Fibroblast of skin of right quadriceps (primary cell): Measurements from ENCODE around the gene DIP2B.
"Not testable (repeated sequence)": the region's sequence is repeated elsewhere in the genome, so short reads cannot be mapped to it uniquely, and the experiment has no call there.

Experiments
- DNase-seq: peaks from one replicate; pipeline ENCODE4 v3.0.0-alpha.2; 2013

The DIP2B gene

DNA sequence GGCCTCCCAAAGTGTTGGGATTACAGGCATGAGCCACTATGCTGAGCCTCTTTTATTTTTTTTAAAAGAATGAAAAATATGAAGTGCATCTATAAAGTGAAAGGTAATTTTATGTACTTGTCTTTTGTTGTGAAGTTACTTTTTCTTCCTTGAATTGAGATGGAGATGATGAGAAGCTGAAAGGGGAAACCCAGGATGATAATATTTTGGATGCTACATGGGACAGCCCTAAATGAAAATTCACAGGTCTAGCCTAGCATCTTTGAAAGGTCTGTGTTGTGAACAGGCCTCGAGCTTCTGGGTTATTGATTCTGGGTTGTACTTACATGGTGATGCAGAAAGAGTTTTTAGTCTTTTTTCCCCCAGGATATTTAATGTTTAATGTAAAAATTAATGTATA is 14.6 kb downstream of the DIP2B start:
- no peak for DNase-seq

DNA sequence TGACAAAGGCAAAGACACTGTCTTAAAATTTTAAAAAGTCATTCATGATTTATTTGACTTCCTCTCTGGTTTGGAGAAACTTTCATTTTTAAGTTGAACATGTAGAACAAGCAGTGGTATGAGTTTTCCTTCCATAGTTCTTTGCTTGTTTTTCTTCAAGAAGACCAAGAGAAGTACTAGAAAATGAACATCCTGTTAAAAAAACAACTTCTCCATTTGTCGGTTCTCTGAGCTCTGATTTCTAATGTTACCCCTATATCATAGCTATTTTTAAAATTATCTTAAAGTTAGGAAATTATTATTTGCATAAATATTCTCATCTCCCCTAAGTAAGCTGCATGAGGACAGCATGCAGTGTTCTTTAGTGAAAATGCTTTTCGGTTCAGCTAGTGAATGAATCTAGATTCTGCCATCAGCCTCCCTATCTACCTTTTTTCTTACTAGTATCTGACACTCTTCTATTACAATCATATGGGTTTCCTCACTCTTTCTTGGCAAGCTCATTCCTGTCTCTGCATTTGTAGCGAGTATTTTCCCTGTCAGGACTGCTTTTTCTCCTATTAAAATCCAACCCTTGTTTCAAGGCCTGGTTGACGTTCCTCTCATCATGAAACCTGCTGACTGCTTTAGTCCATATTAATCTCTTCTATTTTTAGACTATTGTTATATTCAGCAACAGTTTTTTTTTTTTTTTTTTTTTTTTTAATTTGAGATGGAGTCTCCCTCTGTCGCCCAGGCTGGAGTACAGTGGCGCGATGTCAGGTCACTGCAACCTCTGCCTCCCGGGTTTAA is 15.8 kb downstream of the DIP2B start:
- DNase-seq: no peak

DNA sequence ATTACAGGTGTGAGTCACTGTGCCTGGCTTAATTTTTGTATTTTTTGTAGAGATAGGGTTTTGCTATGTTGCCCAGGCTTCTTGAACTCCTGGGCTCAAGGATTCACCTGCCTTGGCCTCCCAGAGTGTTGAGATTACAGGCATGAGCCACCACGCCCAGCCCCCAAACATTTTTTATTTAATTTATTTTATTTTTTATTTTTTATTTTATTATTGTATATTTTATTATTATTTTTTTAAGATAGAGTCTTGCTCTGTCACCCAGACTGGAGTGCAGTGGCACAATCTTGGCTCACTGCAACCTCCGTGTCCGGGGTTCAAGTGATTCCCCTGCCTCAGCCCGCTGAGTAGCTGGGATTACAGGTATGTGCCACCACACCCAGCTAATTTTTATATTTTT is 17.0 kb downstream of the DIP2B start:
- not testable (repeated sequence) for DNase-seq

DNA sequence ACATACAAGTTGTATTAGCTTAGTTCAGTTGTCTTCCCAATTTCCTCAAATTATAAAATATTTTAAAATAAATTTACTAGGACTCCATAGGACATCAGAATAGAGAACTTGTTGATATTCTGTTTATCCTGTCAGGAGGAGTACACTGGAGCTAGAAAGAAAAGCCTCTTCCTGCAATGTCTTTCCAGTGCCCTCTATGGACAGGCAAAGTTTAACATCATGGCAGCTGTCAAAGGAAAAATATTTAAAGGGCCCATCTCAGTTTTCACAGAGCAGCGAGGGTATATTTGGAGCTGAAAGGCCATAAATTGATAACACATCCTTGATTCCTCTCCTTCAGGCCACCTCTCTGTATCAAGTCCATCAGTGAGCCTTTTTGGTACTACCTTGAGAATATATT is 19.0 kb downstream of the DIP2B start:
- no peak for DNase-seq

DNA sequence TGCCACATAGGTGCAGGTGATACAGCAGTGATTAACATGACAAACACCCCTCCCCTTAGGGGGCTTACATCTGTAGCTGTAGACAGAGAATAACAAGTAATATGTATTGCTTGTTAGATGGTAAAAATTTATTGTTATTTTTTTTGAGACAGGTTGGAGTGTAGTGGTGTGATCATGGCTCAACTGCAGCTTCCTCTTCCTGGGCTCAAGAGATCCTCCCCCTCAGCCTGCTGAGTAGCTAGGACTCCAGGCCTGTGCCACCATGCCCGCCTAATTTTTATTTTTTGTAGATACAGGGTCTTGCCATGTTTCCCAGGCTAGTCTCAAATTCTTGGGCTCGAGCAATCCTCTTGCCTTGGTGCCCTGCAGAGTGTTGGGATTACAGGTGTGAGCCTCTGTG is 19.8 kb downstream of the DIP2B start:
- DNase-seq: no peak

DNA sequence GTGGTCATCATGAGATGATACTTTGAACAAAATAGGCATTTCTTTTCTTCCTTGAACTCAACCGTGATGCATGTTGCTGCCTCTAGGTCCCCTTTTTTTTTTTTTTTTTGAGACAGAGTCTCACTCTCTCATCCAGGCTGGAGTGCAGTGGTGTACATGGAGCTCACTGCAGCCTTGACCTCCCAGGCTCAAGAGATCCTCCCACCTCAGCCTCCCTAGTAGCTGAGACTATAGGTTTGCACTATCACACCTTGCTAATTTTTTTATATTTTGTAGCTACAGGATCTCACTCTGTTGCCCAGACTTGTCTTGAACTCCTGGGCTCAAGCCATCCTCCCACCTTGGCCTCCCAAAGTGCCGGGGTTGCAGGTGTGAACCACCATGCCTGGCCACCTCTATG is 20.6 kb downstream of the DIP2B start:
- no peak for DNase-seq

DNA sequence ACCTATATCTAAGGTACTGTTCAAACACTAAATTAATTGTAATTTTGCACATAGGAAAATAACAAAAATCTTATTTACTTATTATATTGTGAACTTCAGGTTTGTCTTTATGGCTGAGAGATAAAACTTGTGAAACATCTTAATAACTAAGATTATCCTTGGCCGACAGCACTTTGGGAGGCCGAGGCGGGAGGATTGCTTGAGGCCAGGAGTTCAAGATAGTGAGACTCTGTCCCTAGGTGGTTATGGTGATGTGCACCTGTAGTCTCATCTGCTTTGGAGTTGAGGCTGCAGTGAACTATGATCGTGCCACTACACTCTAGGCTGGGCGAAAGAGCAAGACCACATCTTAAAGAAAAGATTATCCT is 22.6 kb downstream of the DIP2B start:
- DNase-seq: no peak

DNA sequence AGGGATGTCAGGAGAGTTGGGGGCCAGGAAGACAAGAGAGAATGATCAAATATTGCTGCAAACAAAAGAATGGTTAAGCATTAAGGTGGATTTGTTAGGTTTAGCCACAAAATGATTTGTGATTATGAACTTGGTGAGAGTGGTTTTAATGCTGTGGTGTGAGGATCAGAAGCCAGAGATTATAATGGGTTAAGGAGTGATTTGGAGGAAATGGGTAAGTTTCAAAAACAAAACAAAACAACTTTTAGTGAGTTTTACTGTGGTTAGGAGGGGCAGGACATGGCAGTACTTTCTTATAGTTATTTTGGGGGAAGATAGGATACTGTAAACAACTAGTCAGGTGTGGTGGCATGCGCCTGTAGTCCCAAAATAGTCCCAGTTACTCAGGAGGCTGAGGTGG is 24.0 kb downstream of the DIP2B start:
- DNase-seq: no peak

DNA sequence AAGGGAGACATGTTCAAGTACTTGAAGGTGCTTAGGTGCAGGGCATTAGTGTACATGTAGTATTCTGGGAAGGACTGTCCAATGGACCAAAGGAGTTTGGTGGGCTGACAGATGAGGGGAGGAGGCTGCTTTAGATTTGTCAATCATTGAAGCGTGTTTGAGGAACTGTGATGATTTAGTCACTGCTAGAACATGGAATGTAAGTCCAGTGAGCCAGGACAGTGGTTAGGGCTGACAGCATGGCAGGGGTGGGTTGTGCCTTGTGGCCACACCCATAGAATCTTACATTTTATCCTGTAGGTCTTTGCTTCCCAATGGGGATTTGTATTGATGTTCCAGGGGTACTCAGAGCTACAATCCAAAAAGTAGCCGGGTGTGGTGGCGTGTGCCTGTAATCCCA is 24.6 kb downstream of the DIP2B start:
- DNase-seq: no peak

DNA sequence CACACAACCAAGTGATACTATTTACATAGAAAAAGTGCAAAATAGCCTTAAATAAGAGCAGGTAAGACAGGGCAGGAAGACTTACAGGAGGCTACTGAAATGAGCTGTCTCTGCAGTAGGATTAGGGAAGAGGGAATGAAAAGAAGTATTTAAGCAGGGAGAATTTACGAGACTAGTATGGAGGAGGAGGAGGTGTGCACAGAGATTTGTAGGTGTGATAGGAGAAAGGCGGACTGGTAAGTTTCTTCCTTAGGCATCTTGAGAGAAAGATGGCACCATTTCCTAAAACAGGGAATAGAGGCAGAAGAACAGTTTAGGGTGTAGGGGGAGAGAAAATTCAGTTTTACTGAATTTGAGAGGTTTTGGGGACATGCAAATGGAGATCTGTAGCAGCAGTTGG is 25.7 kb downstream of the DIP2B start:
- DNase-seq: no peak

DNA sequence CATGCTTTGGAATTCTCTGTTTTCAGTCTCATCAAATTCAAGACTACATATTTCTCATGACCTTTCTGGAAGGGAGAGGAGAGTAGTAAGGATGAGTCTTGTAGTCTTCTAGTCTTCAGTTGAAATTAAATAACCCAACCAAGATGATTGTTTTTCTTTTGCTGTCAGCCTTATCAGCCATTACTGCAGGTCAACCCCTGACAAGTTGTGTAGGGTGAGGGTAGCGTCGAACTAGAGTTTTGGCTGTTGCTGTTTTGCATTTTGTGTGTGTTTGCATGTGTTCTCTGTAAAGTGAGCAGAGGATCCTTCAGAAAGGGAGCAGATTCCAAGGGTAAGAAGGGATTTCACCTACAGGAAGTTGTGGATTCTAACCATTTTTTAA is 28.4 kb downstream of the DIP2B start:
- no peak for DNase-seq

DNA sequence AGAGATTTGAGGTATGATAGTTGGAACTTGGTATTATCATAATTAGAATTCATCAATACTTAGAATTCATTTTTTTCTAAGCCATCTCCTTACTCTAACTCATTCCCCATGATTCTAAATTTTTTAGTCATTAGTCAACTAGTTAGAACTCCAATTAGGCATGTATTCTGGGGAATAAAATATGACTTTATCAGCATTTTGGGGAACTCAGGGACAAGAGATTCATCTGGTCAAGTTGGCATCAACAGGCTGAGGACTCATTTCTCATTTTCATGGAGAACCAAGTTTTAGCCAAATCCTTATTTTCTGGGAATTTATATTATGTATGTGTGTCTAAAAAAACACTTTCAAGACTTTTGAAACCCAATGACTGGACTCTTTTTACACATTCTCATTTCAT is 29.2 kb downstream of the DIP2B start:
- DNase-seq: peak; percentile 54

DNA sequence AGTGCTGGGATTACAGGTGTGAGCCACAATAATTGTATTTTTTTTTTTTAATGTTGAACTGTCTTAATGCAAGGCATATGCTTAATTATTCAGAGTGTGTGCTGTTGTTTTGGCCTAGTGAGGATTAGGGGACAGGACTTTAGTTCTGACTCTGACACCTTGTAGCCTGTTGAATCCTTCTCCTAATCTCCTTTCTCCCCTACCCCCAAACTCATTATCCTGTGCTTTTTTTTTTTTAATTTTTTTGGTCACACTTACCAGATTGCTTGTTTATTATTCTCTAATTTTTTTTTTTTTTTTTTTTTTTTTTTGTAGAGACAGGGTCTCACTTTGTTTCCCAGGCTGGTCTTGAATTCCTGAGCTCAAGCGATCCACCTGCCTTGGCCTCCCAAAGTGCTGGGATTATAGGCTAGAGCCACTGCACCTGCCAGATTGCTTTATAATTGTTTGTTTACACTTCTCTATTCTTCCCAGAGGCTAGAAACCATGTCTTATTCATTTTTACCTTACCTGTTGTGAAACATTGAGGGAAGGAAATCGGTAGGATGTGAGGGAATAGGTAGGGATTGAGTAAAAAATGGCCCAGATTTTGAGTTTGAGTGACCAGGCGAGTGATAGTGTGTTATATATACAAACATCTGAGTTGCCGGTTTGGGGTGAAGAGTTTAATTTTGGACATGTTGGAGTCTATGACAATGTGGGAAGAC is 32.2 kb downstream of the DIP2B start:
- no peak for DNase-seq

DNA sequence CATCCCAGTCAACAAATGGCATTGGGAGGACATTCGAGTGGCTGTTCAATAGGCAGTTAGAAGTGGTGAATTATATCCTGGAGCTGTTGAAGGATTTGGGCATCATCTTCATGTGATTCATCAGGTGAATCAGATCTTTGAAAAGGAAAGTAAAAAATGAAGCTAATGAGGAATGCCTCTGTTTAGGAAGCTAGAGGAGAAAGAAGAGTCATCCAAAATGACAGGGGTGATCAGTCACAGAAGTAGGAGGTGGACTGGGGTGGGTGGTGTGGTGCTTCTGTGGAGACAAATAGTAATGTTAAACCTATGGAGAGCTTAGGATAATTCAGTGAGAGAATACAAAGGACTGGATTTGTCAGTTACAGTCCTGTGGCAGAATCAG is 32.7 kb downstream of the DIP2B start:
- DNase-seq: peak; percentile 75

DNA sequence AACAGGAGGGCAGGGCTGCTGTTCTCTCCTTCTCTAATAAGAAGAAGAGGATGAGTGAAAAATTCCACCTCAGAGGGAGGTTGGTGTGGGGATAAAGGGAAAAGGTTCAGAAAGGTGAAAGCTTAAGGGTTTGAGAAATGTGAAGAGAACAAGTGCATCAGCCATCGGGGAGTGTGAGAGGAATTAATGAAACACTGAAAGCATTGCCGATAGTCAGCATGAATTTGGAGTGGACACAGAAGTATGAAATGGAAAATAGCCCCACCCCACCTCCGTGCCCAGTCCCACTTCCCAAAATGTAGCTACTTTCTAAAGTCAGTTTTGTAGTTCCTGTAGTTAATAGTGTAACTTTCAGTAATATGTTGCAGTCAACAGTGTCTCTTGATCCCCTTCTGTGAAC is 33.4 kb downstream of the DIP2B start:
- no peak for DNase-seq

DNA sequence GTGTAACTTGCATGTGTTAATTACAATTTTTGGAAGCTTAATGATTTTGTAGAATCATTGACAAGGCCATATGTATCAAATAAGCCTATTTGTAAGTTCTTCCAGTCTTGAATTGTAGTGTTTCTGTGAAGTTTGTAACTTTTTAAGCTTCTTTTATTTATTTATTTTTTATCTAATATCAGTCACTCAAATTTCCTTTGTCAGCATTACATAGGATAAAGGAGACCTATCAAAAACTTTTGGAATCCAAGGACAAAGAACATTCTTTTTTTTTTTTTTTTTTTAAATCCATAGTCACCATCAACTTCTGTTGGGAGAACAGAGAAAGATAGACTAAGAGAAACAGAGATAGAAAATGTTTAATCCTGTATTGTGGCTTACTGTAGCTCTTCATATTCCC is 36.4 kb downstream of the DIP2B start:
- DNase-seq: no peak

DNA sequence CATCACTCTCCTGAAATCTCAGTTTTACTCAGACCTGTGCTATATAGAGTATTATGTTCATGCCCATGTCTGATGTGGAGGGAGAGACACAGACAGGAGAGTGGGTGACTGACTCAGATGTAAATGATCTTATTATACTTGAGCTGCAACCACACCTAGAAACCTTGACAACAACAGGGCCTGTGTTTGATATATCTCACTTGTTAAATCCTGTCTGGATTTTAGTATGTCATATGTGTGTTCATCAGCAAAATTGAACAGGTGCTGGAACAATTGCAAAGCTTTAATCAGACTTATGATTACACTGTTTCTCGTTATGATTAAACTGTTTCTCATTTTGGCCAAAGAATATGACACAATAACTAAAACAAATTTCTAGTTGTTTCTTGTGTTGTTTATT is 37.7 kb downstream of the DIP2B start:
- peak; percentile 36 for DNase-seq

DNA sequence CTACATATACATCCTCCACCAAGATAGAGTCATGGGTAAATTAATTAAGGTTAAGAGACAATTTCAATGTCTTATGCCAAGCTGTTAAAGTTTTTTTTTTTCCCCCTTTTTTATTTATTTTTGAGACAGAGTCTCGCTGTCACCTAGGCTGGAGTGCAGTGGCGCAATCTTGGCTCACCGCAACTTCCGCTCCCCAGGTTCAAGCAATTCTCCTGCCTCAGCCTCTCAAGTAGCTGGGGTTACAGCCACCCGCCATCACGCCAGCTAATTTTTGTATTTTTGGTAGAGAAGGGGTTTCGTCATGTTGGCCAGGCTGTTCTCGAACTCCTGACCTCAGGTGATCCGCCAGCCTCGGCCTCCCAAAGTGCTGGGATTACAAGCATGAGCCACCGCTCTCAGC is 38.4 kb downstream of the DIP2B start:
- DNase-seq: not testable (repeated sequence)

DNA sequence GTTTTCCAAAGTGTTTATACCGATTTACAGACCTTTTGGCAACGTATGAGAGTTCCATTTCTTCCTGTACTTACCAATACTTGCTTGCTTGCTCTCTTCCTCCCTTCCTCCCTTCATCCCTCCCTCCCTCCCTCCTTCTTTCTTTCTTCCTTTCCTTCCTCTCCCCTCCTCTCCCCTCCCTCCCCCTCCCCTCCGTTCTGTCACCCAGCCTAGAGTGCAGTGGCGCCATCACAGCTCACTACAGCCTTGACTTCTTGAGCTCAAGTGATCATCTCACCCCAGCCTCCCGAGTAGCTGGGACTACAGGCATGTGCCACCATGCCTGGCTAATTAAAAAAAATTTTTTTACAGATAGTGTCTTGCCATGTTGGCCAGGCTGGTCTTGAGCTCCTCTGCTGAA is 40.4 kb downstream of the DIP2B start:
- DNase-seq: no peak

DNA sequence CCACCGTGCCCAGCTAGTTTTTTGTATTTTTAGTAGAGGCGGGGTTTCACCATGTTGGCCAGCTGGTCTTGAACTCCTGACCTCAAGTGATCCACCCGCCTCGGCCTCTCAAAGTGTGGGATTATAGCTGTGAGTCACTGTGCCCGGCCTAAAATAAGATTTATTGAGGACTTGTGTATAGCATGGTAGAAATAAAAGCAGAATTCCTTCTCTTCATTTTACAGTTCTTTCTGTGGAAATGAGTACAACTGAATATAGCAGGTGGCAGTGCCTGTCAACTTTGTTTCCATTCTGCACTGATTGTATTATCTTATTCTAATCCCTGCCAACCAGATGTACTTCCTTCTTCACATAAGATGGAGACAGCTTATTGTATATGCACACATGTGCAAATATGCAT is 41.0 kb downstream of the DIP2B start:
- no peak for DNase-seq

DNA sequence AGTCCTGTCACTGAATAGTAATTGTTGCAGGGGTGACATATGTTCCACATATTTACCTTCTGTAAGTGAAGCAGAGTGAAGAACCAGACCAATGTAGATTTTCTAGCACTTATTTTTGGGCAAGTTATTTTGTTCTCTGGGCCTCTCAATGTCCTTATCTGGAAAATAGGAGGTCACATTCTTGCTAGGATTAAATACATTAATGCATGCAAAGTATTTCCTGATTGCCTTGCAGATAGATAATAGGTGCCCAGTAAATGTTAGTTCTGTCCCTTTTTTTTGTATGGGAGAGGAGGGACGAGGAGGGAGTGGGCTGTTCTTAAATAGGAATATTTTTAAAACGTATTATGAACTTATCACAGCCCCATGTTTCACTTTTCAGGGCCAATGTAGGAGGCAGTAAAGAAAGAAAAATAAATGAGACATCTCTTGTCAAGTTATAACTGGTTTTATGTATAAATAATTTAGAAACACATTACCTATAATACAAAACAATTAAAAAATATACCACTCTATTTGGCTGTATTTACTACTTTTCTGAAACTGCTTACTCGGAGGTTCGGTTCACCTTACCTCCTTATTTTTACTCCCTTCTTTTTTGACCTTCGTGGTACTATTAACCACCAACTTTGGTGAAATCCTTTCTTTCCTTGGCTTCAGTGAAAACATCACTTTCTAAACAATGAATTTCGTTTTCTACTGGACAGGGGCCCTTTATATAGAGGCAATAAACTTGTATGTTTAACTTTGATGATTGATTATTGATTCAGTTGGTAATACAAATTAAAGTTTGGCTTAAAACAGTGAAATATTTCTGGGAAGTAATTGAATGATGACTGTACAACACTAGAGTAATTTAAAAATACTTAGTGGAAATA is 41.9 kb downstream of the DIP2B start:
- no peak for DNase-seq

DNA sequence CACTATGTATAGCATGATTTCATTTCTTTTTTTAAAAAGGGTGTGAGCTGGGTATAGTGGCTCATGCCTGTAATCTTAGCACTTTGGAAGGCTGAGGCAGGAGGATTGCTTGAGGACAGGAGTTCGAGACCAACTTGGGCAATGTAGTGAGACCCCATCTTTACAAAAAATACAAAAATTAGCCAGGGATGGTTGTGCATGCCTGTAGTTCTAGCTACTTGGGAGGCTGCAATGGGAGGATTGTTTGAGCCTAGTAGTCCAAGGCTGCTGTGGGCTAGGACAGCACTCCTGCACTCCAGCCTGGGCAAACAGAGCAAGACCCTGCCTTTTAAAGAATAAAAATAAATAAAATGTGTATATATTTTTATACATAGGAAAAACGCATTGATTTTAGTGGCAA is 43.0 kb downstream of the DIP2B start:
- DNase-seq: no peak

DNA sequence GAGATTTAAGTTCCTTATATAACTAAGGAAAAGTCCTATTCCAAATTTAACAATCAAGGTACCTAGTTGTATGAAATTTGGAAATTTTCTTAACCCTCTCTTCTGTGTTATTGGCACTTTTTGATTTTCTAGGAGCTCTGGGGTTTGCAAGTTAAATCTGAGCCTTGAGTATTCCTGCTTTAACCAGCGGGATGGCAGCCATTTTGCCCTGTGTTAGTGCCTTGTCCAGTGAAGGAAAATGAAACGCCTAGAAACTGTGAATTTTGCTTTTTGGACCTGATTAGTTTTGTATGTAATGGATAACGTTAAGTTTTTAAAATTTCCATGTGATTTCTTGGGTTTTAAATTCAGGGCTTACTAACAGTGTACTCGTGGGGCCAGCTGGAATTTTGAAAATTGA is 45.1 kb downstream of the DIP2B start:
- no peak for DNase-seq
